ENCODE measurements around the gene RNASE7. TPM values are rescaled to one million over a fixed set of nuclear protein-coding genes. Genes with fewer than 3 reads are reported as not detected.
"Not testable (repeated sequence)": the region's sequence is repeated elsewhere in the genome, so short reads cannot be mapped to it uniquely, and the experiment has no call there.

RNASE7 gene
- total and polyA plus RNA-seq, 5 experiments from 2014 or later = not detected

GRCh38 chr14:21037156-21037555 lies 5.0 kb upstream of the RNASE7 start:
- H3K4me1 Mint-ChIP-seq = peaks cover 0 to 1% (median 0%) of the 10 kb centered on the region in 4 donors
- DNase-seq (no peak), ATAC-seq (no peak)
- no peak overlapping the region for H3K4me3 Mint-ChIP-seq
- H3K27me3 Mint-ChIP-seq = peaks cover 0 to 11% (median 5%) of the 10 kb centered on the region in 5 donors
- H3K9me3 Mint-ChIP-seq = no peaks in the 10 kb centered on the region
- H3K27ac Mint-ChIP-seq = no peak overlapping the region
- no peaks in the 10 kb centered on the region for H3K36me3 Mint-ChIP-seq
- POLR2A ChIA-PET = no interaction called here

- no peaks in the 10 kb centered on the region for H3K36me3 Mint-ChIP-seq
- no peak overlapping the region for H3K4me3 Mint-ChIP-seq
- DNase-seq = no peak
- H3K9me3 Mint-ChIP-seq = no peaks in the 10 kb centered on the region
- H3K27me3 Mint-ChIP-seq = peaks cover 6 to 19% (median 9%) of the 10 kb centered on the region in 5 donors
- POLR2A ChIA-PET = interaction anchor here (2.9 kb wide), 1 partner anchor 24 kb away, joined by 14 read pairs; no protein-coding TSS in a partner anchor
- H3K27ac Mint-ChIP-seq = peak overlapping the region in 2 of 10 donors; percentile 1 to 12
- no peak for ATAC-seq
- peaks cover 0 to 1% (median 0%) of the 10 kb centered on the region in 4 donors for H3K4me1 Mint-ChIP-seq
Observed at GRCh38 chr14:21038441-21039422, 3.4 kb upstream of the RNASE7 start.

GRCh38 chr14:21039585-21040369 lies 2.4 kb upstream of the RNASE7 start:
- peaks cover 6 to 19% (median 12%) of the 10 kb centered on the region in 5 donors for H3K27me3 Mint-ChIP-seq
- no peak overlapping the region for H3K4me3 Mint-ChIP-seq
- POLR2A ChIA-PET = interaction anchor here (2.9 kb wide), 1 partner anchor 25 kb away, joined by 14 read pairs; no protein-coding TSS in a partner anchor
- H3K27ac Mint-ChIP-seq = no peak overlapping the region
- peaks cover 6 to 8% (median 7%) of the 10 kb centered on the region in 4 donors for H3K4me1 Mint-ChIP-seq
- ATAC-seq (peak; percentile 85 to 91), DNase-seq (peak in 7 of 10 donors; percentile 8 to 65 (median 37))
- no peaks in the 10 kb centered on the region for H3K9me3 Mint-ChIP-seq
- no peaks in the 10 kb centered on the region for H3K36me3 Mint-ChIP-seq

- POLR2A ChIA-PET = interaction anchor here (0.7 to 2.9 kb wide), 2 partner anchors 9 to 26 kb away, joined by 3 to 14 read pairs; no protein-coding TSS in a partner anchor
- no peaks in the 10 kb centered on the region for H3K9me3 Mint-ChIP-seq
- H3K36me3 Mint-ChIP-seq = no peaks in the 10 kb centered on the region
- DNase-seq (no peak), ATAC-seq (no peak)
- H3K4me3 Mint-ChIP-seq = no peak overlapping the region
- peaks cover 5 to 8% (median 7%) of the 10 kb centered on the region in 4 donors for H3K4me1 Mint-ChIP-seq
- no peak overlapping the region for H3K27ac Mint-ChIP-seq
- H3K27me3 Mint-ChIP-seq = peaks cover 7 to 22% (median 13%) of the 10 kb centered on the region in 5 donors
Observed at GRCh38 chr14:21040370-21040925, 1.7 kb upstream of the RNASE7 start.

- not testable (repeated sequence) for ATAC-seq, H3K4me3 Mint-ChIP-seq, H3K9me3 Mint-ChIP-seq, H3K4me1 Mint-ChIP-seq, H3K27ac Mint-ChIP-seq, H3K36me3 Mint-ChIP-seq, DNase-seq
- H3K27me3 Mint-ChIP-seq = peaks cover 7 to 22% (median 13%) of the 10 kb centered on the region in 5 donors
- POLR2A ChIA-PET = interaction anchor here (0.6 to 2.9 kb wide), 3 partner anchors 9 to 49 kb away, joined by 3 to 14 read pairs (median 3); no protein-coding TSS in a partner anchor
Observed at GRCh38 chr14:21040941-21041340, 1.2 kb upstream of the RNASE7 start.

GRCh38 chr14:21042918-21043317 lies 756 bp downstream of the RNASE7 start:
- no peaks in the 10 kb centered on the region for H3K9me3 Mint-ChIP-seq
- POLR2A ChIA-PET = interaction anchor here (1.2 kb wide), 1 partner anchor 26 kb away, joined by 3 read pairs; no protein-coding TSS in a partner anchor
- no peak for ATAC-seq
- DNase-seq = no peak
- peaks cover 5 to 8% (median 7%) of the 10 kb centered on the region in 4 donors for H3K4me1 Mint-ChIP-seq
- H3K4me3 Mint-ChIP-seq = no peak overlapping the region
- H3K36me3 Mint-ChIP-seq = no peaks in the 10 kb centered on the region
- H3K27me3 Mint-ChIP-seq = peaks cover 10 to 23% (median 13%) of the 10 kb centered on the region in 5 donors
- peak overlapping the region in 1 of 10 donors; percentile 32 for H3K27ac Mint-ChIP-seq

- POLR2A ChIA-PET = interaction anchor here (1.2 kb wide), 1 partner anchor 26 kb away, joined by 3 read pairs; no protein-coding TSS in a partner anchor
- Mint-ChIP-seq H3K4me3 (no peak overlapping the region), H3K4me1 (peaks cover 5 to 8% (median 7%) of the 10 kb centered on the region in 4 donors), H3K9me3 (no peaks in the 10 kb centered on the region), H3K27me3 (peaks cover 10 to 23% (median 13%) of the 10 kb centered on the region in 5 donors), H3K27ac (peak overlapping the region in 3 of 10 donors; percentile 23 to 63 (median 39)), H3K36me3 (no peaks in the 10 kb centered on the region)
- ATAC-seq (no peak), DNase-seq (no peak)
Observed at GRCh38 chr14:21043387-21043973, 1.3 kb downstream of the RNASE7 start.

- peak overlapping the region in 2 of 10 donors; percentile 38 to 66 for H3K27ac Mint-ChIP-seq
- peaks cover 10 to 23% (median 13%) of the 10 kb centered on the region in 5 donors for H3K27me3 Mint-ChIP-seq
- peaks cover 5 to 8% (median 7%) of the 10 kb centered on the region in 4 donors for H3K4me1 Mint-ChIP-seq
- H3K9me3 Mint-ChIP-seq = no peaks in the 10 kb centered on the region
- POLR2A ChIA-PET = interaction anchor here (1.2 kb wide), 1 partner anchor 27 kb away, joined by 3 read pairs; no protein-coding TSS in a partner anchor
- H3K4me3 Mint-ChIP-seq = no peak overlapping the region
- no peaks in the 10 kb centered on the region for H3K36me3 Mint-ChIP-seq
- DNase-seq (no peak), ATAC-seq (no peak)
Observed at GRCh38 chr14:21043974-21044618, 1.9 kb downstream of the RNASE7 start.

- H3K4me1 Mint-ChIP-seq = peaks cover 5 to 8% (median 7%) of the 10 kb centered on the region in 4 donors
- H3K27me3 Mint-ChIP-seq = peaks cover 7 to 18% (median 13%) of the 10 kb centered on the region in 5 donors
- no peaks in the 10 kb centered on the region for H3K36me3 Mint-ChIP-seq
- no peak for DNase-seq
- POLR2A ChIA-PET = no interaction called here
- no peaks in the 10 kb centered on the region for H3K9me3 Mint-ChIP-seq
- no peak overlapping the region for H3K4me3 Mint-ChIP-seq
- no peak for ATAC-seq
- H3K27ac Mint-ChIP-seq = no peak overlapping the region
Observed at GRCh38 chr14:21047378-21047781, 5.2 kb downstream of the RNASE7 start.

- H3K27me3 Mint-ChIP-seq = peaks cover 0 to 15% (median 8%) of the 10 kb centered on the region in 5 donors
- H3K27ac Mint-ChIP-seq = no peak overlapping the region
- POLR2A ChIA-PET = interaction anchor here (0.6 to 0.8 kb wide), 2 partner anchors 9 to 255 kb away, joined by 3 to 4 read pairs; partner anchors contain the start of gene RNASE8
- no peaks in the 10 kb centered on the region for H3K36me3 Mint-ChIP-seq
- no peaks in the 10 kb centered on the region for H3K9me3 Mint-ChIP-seq
- no peak overlapping the region for H3K4me3 Mint-ChIP-seq
- no peak for ATAC-seq
- DNase-seq = no peak
- H3K4me1 Mint-ChIP-seq = peaks cover 5 to 8% (median 7%) of the 10 kb centered on the region in 4 donors
Observed at GRCh38 chr14:21048638-21049037, 6.5 kb downstream of the RNASE7 start.

GRCh38 chr14:21049271-21049673 lies 7.1 kb downstream of the RNASE7 start:
- POLR2A ChIA-PET = interaction anchor here (0.6 kb wide), 1 partner anchor 255 kb away, joined by 4 read pairs; no protein-coding TSS in a partner anchor
- ATAC-seq = no peak
- DNase-seq = no peak
- Mint-ChIP-seq H3K4me1 (peaks cover 3 to 5% (median 4%) of the 10 kb centered on the region in 4 donors), H3K27me3 (peaks cover 0 to 13% (median 8%) of the 10 kb centered on the region in 5 donors), H3K27ac (no peak overlapping the region), H3K36me3 (no peaks in the 10 kb centered on the region), H3K4me3 (no peak overlapping the region), H3K9me3 (no peaks in the 10 kb centered on the region)

Data from naive thymus-derived CD8-positive, alpha-beta T cell (primary cell).